ENCODE results near the gene KCTD2. TPM values are rescaled to one million over a fixed set of nuclear protein-coding genes. Genes with fewer than 3 reads are reported as not detected.

KCTD2 gene
- total and polyA plus RNA-seq, 9 donors: 25.0 to 66.8 (median 50.2) TPM

DNA sequence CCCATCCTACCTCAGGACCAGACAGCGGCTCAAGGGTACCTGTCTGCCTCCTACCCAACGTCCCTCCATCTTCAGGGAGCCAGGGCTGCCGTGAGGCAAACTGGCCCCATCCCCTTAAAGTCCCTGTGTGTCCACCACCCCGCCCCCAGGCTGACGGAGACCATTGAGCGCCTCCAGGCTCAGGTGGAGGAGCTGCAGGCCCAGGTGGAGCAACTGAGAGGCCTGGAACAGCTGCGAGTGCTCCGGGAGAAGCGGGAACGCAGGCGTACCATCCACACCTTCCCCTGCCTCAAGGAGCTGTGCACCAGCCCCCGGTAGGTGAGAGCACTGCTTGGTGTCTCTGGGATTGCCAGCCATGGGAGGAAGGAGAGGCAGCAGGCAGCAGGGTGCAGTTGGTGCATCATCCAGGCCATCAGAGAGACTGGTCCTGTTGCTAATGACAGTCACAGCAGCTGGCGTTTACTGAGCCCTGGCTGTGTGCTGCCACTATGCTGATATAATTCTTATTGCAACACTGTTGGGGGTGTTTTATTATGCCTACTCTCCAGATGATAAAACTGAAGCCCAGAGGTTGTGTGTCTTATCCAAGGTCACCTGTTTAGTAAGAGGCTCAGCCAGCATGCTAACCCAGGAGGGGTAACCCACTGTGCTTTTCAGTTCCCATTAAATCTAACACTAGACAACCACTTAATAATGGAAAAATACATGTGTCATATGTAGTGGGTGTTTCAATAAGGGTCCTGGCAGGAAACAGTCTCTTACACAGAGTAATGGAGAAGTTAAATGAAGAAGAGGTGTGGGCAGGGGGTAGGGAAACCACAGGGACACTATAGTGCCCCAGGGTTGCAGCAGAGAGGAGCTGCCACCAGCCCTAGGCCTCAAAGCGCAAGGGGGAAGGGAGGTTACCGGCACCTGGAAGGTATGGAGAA, 44.8 kb upstream of the KCTD2 start:
- intact Hi-C loops (cut with DNase I): no loop called here
- DNase-seq: no peak
- Histone ChIP-seq H3K27me3 (no peaks in the 10 kb centered on the region), H3K4me1 (ENCODE audit: insufficient read depth) (no peaks in the 10 kb centered on the region), H3K9me3 (no peaks in the 10 kb centered on the region), H3K27ac (no peak overlapping the region), H3K36me3 (no peaks in the 10 kb centered on the region), H3K4me3 (no peak overlapping the region)
- WGBS, 3 donors: 91 to 94% (median 92%) methylated on average over 15 of the region's 15 CpGs
- TF ChIP-seq EP300 (IDR thresholded peaks at IDR 0.05) (no peak), POLR2A (IDR thresholded peaks at IDR 0.05) (no peak)
- TF ChIP-seq, protein P1, sequence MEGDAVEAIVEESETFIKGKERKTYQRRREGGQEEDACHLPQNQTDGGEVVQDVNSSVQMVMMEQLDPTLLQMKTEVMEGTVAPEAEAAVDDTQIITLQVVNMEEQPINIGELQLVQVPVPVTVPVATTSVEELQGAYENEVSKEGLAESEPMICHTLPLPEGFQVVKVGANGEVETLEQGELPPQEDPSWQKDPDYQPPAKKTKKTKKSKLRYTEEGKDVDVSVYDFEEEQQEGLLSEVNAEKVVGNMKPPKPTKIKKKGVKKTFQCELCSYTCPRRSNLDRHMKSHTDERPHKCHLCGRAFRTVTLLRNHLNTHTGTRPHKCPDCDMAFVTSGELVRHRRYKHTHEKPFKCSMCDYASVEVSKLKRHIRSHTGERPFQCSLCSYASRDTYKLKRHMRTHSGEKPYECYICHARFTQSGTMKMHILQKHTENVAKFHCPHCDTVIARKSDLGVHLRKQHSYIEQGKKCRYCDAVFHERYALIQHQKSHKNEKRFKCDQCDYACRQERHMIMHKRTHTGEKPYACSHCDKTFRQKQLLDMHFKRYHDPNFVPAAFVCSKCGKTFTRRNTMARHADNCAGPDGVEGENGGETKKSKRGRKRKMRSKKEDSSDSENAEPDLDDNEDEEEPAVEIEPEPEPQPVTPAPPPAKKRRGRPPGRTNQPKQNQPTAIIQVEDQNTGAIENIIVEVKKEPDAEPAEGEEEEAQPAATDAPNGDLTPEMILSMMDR (IDR thresholded peaks at IDR 0.05): no peak

DNA sequence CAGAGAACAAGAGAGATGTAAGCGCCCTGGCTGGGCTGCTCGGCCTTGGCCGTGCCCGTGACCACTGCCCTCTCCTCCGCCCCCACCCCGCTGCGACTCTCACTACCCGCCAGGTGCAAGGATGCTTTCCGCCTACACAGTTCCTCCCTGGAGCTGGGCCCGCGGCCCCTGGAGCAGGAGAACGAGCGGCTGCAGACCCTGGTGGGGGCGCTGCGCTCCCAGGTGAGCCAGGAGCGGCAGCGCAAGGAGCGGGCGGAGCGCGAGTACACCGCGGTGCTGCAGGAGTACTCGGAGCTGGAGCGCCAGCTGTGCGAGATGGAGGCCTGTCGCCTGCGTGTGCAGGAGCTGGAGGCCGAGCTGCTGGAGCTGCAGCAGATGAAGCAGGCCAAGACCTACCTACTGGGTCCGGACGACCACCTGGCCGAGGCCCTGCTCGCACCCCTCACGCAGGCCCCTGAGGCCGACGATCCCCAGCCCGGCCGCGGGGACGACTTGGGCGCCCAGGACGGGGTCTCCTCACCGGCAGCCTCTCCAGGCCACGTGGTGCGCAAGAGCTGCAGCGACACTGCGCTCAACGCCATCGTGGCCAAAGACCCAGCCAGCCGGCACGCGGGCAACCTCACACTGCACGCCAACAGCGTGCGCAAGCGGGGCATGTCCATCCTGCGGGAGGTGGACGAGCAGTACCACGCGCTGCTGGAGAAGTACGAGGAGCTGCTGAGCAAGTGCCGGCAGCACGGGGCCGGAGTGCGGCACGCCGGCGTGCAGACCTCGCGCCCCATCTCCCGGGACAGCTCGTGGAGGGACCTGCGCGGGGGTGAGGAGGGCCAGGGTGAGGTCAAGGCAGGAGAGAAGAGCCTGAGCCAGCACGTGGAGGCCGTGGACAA, 43.7 kb upstream of the KCTD2 start:
- TF ChIP-seq POLR2A (IDR thresholded peaks at IDR 0.05) (no peak), EP300 (IDR thresholded peaks at IDR 0.05) (no peak)
- TF ChIP-seq, protein P1 (IDR thresholded peaks at IDR 0.05): no peak
- Histone ChIP-seq H3K4me3 (no peak overlapping the region), H3K9me3 (no peaks in the 10 kb centered on the region), H3K27ac (no peak overlapping the region), H3K27me3 (no peaks in the 10 kb centered on the region), H3K4me1 (ENCODE audit: insufficient read depth) (no peaks in the 10 kb centered on the region), H3K36me3 (no peaks in the 10 kb centered on the region)
- intact Hi-C loops (cut with DNase I): no loop called here
- WGBS, 3 donors: 80 to 86% (median 80%) methylated on average over 75 to 76 of the region's 76 CpGs
- DNase-seq: no peak

DNA sequence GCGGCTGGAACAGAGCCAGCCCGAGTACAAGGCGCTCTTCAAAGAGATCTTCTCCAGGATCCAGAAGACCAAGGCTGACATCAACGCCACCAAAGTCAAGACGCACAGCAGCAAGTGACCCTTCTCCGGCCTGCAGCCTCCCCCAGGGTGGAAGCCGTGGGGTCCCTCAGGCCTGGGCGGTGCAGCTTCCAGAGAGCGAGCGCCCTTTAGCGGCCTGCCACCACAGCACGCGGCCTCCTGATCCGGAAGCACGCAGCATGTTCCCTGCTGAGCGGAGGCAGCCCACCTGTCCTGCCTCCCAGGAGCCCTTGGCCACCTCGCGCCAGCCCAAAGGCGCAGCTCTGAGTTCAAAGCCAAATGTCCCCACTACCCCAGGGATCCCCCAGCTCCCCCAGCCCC, 43.1 kb upstream of the KCTD2 start:
- no peaks in the 10 kb centered on the region for H3K4me1 ChIP-seq (ENCODE audit: insufficient read depth)
- H3K27ac ChIP-seq: no peak overlapping the region
- no peaks in the 10 kb centered on the region for H3K36me3 ChIP-seq
- 77 to 86% (median 79%) methylated on average over 18 to 19 of the region's 19 CpGs for WGBS, 3 donors
- H3K4me3 ChIP-seq: no peak overlapping the region
- no peaks in the 10 kb centered on the region for H3K27me3 ChIP-seq
- intact Hi-C loops (cut with DNase I): no loop called here
- TF ChIP-seq POLR2A (IDR thresholded peaks at IDR 0.05) (no peak), EP300 (IDR thresholded peaks at IDR 0.05) (no peak)
- TF ChIP-seq, protein P1 (IDR thresholded peaks at IDR 0.05): no peak
- DNase-seq: no peak
- no peaks in the 10 kb centered on the region for H3K9me3 ChIP-seq

DNA sequence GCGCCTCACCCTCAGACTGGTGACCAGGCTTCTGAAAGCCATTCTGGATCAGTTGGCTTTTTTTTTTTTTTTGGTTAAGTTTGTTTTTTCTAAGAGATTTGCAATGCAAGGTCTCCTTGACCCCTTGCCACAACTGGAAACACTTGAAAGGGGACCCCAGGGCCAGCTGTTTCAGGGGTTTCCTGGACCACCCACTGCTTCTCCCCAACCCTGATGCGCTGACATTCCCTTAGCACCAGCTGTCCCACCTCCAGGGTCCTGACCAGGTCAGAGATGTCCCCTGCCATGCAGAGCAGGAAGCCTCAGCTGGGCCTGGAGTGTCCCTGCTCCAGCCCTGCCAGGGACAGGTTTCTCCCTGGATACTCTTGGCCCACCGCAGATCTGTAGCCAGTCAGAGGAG, 42.7 kb upstream of the KCTD2 start:
- no peaks in the 10 kb centered on the region for H3K27me3 ChIP-seq
- H3K4me3 ChIP-seq: no peak overlapping the region
- no peaks in the 10 kb centered on the region for H3K4me1 ChIP-seq (ENCODE audit: insufficient read depth)
- intact Hi-C loops (cut with DNase I): no loop called here
- DNase-seq: no peak
- WGBS, 3 donors: 65 to 81% (median 74%) methylated on average over 3 of the region's 3 CpGs
- no peak overlapping the region for H3K27ac ChIP-seq
- TF ChIP-seq, protein P1 (IDR thresholded peaks at IDR 0.05): no peak
- no peak for TF ChIP-seq POLR2A (IDR thresholded peaks at IDR 0.05)
- no peak for TF ChIP-seq EP300 (IDR thresholded peaks at IDR 0.05)
- H3K36me3 ChIP-seq: no peaks in the 10 kb centered on the region
- H3K9me3 ChIP-seq: no peaks in the 10 kb centered on the region
